GM21515 (cell line): Measurements from ENCODE around the gene COL8A1.
"Not testable (repeated sequence)": the region's sequence is repeated elsewhere in the genome, so short reads cannot be mapped to it uniquely, and the experiment has no call there.

Experiments used
- ATAC-seq: cut with Tn5 transposase; IDR thresholded peaks from one replicate; pipeline ENCODE4 v1.9.1; 2021; ENCODE audit not compliant: unreplicated experiment

COL8A1 gene

DNA sequence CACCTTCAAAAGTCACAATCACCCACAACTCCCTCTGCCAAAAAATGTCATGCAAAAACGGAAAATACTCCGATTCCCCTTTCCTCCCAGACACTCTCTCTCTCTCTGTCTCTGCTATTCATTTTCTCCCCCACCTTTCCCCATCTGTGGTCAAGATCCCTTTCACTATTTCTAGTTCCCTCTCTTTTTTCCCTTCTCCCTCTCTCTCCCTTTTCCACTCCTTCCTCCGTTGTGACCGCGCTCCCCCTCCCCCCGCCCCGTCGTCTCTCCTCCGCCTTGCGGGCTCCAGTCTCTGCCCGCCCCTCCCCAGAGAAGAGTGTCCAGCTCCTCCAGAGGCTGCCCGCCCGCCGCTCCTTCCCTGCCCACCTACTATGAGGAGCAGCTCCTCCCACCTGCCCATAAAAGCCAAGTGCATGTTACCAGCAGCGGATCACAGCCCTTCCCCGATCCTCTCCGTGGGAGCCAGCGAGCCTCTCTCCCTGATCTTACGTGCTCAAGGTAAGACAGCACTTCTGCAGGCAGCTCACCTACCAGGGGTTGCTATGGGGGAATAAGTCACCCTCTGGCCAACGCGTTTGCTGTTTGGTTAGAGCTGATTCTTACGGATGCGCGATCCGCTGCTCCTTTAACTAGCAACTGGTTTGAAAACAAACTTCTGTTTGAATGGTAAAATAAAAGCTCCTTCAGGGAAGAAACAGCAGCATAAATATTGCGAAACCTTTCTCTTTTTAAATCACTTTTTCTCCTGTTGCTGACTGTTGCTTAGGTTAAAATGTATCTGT is at the start of gene COL8A1:
Gene COL8A1, plus strand, starts transcription at position 428 of the 782 bp plus-strand sequence. CDS start 152,089 bp downstream, outside the sequence.
- ATAC-seq = no peak

DNA sequence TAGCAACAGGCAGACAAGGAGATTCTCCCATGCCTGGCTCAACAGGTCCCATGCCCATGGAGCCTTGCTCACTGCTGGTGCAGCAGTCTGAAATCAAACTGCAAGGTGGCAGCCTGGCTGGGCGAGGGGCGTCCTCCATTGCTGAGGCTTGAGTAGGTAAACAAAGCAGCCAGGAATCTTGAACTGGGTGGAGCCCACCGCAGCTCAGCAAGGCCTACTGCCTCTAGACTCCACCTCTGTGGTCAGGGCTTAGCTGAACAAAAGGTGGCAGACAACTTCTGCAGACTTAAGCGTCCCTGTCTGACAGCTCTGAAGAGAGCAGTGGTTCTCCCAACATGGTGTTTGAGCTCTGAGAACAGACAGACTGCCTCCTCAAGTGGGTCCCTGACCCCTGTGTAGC is 49.2 kb upstream of the COL8A1 start:
- not testable (repeated sequence) for ATAC-seq

DNA sequence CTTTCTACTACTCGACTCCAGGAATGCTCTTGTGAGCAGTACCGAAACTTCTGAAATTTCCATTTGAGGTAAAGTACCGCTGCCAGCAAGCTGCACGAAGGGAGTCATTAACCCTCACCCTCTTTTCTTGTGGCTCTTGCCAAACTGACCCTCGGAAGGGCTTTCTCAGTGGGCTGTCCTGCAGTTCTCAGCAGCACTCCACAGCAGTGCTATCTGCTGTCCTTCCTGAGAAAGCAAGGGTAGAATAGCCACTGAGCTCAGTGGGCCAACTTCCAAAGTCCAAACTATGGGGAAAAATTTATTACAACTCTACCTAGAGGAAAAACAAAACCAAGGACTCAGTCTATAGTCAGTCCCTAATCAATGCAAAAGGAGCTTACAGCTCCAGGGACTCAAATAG is 38.5 kb upstream of the COL8A1 start:
- no peak for ATAC-seq

DNA sequence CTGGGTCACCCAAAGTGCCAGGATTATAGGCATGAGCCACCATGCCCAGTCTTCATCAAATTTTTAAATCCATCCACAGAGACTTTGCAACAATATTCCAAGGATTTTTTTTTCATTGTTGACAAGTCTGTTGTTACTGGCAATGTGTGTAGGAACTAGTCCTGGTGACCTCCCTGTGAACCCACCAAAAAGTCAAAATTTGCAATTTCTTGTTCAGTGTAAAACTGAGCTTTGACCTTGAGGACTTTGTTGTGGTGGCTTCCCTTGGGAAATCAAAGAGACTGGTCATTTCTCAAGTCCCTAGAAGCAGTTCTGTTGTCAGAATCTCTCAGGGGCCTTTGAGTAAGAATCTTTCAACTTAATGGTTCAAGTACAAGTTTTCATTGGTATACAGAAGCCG is 36.9 kb upstream of the COL8A1 start:
- no peak for ATAC-seq

DNA sequence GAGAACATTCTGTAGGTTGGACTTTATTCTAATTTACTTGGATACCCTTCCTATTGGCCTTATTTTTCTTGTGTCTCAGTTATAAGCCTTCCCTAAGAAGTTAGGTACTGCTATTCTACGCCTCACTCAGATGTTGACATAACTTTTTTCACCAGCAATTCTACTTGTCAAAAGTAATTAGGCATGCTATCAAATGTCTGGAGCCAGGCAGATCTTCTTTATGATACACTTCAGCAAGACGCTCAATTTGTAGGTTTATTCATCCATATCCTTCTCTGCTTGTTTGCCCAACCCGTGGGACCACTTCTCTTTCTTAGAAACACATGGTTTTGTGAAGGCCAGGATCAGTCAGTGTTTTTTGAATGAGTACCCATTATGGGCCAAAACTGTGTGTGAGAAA is 36.2 kb upstream of the COL8A1 start:
- ATAC-seq = no peak

DNA sequence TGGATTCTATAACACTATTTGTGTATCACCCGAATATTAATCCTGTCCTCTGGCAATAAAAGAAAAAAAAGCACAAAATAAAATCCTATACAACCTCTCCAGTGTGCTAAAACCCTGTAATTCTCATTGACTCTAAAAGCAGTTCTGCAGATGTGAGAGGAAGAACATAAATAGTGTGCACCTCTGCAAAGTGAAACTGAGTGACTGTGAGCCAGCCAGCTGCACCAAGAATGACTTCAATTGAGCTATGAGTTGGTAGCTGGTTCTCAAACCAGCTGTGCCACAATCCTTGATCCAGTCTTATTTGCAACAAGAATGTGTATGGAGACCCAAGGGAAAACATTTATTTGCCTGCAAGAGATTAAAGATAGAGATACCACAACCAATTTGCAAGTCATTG is 31.2 kb upstream of the COL8A1 start:
- no peak for ATAC-seq

DNA sequence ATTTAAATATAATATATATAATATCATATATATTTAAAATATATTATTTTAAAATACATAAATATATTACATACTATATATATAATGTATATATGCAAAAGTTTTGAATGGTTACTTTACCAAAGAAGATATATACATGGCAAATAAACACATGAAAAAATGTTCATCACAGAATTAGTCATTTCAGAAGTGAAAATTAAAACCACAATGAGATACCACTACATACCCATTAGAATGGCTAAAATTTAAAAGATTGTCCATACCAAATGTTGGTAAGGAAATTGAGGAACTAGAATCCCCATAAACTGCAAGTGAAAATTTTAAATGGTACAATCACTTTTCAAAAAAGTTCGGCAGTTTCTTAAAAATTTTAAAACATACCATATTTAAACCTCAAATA is 23.6 kb upstream of the COL8A1 start:
- ATAC-seq = no peak

DNA sequence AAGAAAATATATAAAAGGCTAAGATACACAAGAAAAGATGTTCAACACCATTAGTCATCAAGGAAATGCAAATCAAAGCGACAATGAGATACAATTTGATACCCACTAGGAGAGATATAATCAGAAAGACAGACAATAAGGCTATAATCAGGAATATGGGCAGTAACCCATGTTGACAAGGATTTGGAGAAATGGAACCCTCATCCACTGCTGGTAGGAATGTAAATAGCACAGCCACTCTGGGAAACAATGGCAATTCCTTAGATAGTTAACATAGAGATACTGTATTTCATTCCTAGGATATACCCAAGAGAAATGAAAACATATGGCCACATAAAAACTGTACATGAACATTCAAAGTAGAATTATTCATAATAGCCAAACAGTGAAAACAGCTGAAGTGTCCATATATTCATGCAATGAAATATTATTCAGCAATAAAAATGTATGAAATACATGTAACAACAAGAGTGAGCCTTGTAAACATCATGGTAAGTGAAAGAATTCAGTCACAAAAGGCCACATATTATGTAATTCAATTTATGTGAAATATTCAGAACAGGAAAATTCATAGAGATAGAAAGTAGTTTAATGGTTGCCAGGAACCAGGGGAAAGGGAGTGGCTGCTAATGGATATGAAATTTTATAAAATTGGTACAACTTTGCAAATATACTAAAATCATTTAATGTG is 18.2 kb upstream of the COL8A1 start:
- no peak for ATAC-seq

DNA sequence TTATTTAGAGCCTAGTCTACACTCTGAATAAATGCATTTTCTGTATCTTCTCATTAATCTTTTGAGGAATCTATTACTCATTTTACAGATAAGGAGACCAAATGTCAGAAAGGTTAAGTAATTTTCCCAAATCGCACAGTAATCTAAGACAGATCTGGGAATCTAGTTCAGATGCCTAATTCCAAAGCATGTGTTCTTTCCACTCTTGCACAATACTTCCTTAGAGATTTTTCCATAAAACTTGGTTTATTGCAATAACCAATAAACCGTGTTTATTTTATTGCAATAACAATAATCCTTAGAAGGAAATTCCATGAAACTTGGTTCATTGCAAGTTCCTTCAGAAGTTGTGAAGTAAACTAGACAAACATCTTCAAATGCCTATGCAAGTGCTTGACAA is 17.4 kb upstream of the COL8A1 start:
- ATAC-seq = no peak

DNA sequence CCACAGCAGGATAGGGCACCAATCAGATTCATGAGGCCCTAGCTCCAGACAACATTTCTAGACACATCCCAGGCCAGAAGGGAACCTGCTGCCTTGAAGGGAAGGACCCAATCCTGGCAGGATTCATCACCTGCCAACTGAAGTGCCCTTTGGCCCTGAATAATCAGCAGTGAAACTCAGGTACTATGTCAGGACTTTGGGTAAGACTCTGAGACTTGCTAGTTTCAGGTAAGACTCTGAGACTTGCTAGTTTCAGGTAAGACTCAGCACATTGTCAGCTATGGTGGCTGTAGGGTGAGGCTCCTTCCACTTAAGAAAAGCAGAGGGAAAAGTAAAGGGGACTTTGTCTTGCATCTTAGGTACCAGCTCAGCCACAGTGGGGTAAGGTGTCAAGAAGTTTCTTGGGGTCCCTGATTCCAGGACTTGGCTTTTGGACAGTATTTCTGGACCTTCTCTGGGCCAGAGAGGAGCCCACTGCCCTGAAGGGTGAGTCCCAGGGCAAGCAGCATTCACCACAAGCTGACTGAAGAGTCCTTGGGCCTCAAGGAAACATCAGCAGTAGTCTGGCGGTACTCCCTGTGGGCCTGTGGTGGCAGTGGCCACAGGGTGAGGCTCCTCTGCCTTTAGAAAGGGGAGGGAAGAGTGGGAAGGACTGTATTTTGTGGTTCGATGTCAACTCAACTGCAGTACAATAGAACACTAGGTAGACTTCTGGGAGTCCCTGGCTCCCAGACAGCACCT is 13.7 kb upstream of the COL8A1 start:
- ATAC-seq = no peak

DNA sequence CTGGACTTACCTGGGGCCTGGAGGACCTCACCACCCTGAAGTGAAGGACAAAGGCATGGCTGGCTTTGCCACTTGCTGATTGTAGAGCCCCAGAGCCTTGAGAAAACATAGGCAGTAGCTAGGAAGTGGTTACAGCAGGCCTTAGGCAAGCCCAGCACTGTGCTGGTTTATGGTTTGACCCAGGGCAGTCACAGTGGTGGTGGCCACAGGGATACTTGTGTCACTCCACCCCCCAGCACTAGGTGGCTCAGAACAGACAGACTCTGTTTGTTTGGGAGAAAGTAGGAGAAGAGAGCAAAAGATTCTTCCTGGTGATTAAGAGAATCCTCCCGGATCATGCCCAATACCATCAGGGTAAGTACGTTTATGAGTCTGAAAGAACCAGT is 13.2 kb upstream of the COL8A1 start:
- ATAC-seq = no peak

DNA sequence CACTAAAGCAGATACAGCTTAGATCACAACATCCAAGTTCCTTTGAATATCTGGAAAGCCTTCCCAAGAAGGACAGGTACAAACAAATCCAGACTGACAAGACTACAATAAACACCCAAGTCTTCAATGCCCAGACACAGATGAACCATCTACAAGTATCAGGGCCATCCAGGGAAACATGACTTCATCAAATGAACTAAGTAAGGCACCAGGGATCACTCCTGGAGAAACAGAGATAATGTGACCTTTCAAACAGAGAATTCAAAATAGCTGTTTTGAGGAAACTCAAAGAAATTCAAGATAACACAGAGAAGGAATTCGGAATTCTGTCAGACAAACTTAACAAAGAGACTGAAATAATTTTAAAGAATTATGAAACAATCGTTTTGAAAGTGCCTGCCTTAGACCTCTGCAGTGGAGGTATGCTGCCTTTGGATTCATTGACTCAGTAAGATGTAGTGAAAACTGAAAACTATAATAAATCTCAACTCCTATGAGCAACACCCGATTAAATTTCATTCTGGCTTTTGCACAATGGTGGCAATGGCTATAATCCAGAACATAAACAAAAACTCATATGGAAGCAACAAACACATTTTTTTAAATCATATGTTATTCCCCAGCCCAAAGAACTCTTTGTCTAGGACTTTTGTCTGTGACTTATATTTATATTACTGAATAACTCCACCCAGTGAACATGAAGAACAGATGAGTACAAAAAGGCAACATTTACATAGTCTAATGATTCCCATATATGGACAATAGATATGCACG is 12.6 kb upstream of the COL8A1 start:
- ATAC-seq = no peak

DNA sequence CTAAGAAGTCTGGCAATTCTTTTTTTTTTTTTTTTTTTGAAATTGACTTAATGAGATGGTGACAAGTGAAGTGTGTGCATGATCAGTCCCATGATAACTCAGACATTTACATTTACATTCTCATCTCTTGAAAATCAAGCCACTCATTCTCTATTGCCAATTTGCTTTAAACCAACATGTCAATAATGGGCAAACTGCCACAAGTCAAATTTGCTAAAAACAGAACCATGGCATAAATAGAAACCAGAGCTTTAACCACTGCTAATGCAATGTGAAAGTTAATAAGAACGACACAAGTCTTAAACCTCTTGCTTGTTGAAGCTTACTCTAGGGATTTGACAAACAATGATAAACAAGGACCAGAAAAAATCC is 12.0 kb upstream of the COL8A1 start:
- ATAC-seq = no peak

DNA sequence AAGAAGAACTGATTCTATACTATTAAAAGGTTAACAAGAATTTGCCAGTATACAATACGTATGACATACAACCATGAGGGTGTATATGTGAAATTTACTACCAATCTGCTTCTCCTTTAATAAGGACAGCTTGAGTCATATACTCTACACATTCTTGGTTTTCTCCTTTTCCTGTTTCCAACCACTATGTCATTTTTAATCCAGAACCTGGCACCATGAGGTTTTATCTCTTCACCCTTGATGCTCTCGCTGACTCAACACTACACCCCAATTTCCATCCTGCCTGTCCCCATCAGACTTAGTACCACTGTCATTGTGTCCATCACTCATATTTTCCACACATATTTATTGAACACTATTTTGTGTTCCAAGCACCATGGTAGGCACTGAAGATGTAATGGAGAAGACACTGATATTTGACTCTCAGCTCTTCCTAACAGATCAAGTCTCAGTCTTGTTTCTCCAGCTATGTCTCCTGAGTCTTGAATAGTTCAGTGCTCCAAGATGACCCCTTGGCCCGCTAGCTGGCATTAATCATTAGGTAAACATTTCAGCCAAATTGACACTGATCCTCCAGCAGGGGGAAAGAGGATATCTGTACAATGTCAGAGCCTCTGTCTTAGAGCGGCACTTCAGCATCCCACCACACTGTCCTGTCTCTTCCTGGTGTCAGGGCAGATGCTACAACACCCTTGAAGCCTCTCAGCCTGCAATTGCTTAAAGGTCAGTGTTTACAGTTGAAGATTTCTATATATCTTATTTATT is 11.2 kb upstream of the COL8A1 start:
- no peak for ATAC-seq

DNA sequence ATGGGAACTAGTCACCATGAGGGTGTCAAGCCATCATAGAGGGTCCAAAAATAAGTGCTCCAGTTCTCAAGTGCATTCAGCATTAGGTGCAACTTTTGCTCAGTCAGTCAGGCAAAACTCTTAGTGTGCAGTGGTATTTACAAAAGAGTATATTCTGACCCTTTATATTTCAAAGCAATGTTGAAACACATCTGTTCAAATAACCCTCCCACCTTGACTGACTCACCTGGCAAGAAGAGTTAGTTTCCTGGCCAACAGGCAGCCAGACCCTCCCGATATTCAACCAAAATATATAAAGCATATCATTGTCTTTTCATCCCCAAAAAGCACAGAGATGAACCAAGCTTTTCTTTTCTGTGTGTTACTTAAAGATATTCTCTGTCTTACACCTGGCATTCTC is 7.6 kb upstream of the COL8A1 start:
- ATAC-seq = no peak

DNA sequence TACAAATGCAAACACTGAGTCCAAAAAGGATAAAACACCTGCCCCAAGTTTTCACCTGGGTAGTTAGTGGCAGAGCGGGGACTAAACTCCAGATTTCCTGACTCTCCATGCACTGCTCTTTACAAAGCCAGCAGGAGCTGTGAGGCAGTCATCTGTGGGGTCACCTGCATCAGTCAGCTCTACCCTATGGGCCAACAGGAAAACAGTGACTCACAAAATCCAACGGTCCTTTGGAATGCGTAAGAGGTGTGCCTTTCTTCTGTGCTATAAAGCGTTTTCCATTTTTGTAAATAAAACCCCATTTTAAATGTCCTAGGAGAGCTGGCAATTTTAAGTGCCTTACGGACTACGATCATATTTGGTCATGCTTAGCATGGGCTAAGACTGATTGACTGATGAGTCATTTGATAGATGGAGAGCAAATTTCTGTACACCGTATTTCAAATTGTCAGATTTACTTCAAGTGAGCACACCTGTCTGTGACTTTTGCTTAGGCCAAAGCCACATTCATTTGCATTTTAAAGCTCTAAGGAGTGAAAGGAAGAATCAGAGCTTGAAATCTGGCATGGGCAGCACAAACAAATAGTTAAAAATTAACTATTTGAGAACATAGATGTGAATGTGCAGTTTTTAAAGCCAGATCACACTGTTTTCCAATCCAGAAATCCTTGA is 4.4 kb upstream of the COL8A1 start:
- peak; percentile 45 for ATAC-seq

DNA sequence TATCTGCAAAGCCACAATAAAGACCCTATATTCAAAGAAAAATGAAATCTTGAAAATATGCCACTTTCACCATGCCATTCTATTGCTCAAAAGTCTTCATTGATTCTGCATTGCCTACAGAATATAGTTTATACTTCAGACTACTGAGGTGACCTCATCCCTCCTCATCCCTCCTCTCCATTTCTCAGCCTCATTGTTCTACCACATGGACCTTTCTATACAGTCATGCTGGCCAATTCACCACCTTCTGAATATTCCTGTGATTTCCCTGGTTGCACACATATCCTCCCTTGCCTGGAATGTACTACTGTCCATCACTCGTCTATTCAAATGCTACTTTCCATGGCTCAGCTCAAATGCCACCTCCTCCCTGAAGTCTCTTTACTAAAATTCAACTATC is 3.5 kb upstream of the COL8A1 start:
- no peak for ATAC-seq

DNA sequence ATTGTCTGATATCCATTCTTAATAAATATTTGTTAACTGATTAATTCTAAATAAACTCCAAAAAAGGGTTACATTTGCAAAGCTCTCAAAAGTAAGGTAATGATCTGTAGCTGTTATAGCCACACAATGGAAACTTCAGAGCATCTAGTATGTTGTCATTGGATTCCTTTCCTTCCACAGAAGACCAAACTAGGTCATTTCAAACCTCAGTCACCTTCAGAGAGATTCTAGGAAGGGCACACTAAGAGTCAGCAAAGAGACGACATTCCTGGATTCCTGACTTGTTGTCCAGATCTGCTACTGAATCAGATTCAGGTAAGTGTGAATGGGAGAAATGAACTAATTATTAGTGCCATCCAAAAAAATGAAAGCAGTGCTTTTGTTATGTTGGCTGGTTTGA is 3.0 kb upstream of the COL8A1 start:
- no peak for ATAC-seq

DNA sequence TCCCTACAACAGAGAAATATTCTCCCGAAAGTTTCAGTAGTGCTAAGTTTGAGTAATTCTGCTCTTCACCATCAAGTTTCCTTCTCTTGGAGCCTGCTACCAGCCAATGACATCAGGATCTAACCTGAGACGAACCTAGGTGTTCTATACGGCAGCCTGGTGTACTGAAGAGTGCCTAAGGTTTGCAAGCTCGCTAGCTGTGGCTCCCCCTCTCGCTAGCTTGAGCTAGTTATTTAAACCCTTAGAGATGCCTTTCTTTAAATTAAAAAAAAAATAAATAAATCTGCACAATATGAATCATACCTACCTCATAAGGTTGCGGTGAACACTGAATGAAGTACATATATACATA is 1.4 kb upstream of the COL8A1 start:
- no peak for ATAC-seq
